Right lobe of liver (tissue), 6 donors: ENCODE data around the gene SIK3. TPM values are rescaled to one million over a fixed set of nuclear protein-coding genes. Genes with fewer than 3 reads are reported as not detected.

ENCODE experiments used
- ATAC-seq, 4 donors: fragments of 200-7000 bp; cut with Tn5 transposase; one replicate each; pipeline ENCODE4 v1.9.1; 2020; ENCODE audit warnings: mild to moderate bottlenecking in 4 of 4, moderate library complexity in 4 of 4
- DNase-seq, 3 donors: peaks; one replicate each; pipeline ENCODE4 v3.0.0-alpha.2; 2020
- H3K27ac ChIP-seq, 3 donors: fragments of 200-600 bp; one replicate each; pipeline ENCODE4 v1.8.0; 2022
- H3K27me3 ChIP-seq, 2 donors: fragments of 200-600 bp; one replicate each; pipeline ENCODE4 v1.8.0; 2022
- H3K36me3 ChIP-seq, 4 donors: fragments of 200-600 bp; sonication (generic) in 1 of 4; one replicate each; pipeline versions ENCODE4 v1.5.1 to v1.8.0; 2017 to 2022; ENCODE audit warnings: control low read depth in 1 of 4
- H3K4me1 ChIP-seq, 4 donors: fragments of 200-600 bp; sonication (generic) in 1 of 4; one replicate each; pipeline versions ENCODE4 v1.5.1 to v1.8.0; 2017 to 2022; ENCODE audit warnings: control low read depth in 1 of 4
- H3K4me3 ChIP-seq, 3 donors: fragments of 200-600 bp; one replicate each; pipeline ENCODE4 v1.8.0; 2022
- H3K9me3 ChIP-seq, 4 donors: fragments of 200-600 bp; sonication (generic) in 1 of 4; one replicate each; pipeline versions ENCODE4 v1.5.1 to v1.8.0; 2017 to 2022; ENCODE audit warnings: control low read depth in 1 of 4
- CTCF ChIP-seq, 4 donors: fragments of 200-600 bp in 3 of 4; fragments of 450-650 bp in 1 of 4; IDR thresholded peaks; one replicate each; pipeline versions ENCODE4 v1.5.1 to v1.8.0; 2016 to 2022; ENCODE audit warnings: antibody characterized with exemption in 4 of 4, mild to moderate bottlenecking in 2 of 4
- POLR2A ChIP-seq: fragments of 450-650 bp; IDR thresholded peaks from one replicate; pipeline ENCODE4 v1.6.1; 2017; ENCODE audit warnings: antibody characterized with exemption, mild to moderate bottlenecking
- WGBS: methylation state at CpG from one replicate; pipeline ENCODE4 v1.1.6; 2018; ENCODE audit warnings: low coverage, low lambda C conversion rate; ENCODE audit not compliant: insufficient coverage; ENCODE audit errors: missing lambda C conversion rate; 5-methylcytosine and 5-hydroxymethylcytosine counted together
- intact Hi-C, 2 donors: fragments of 100-400 bp; cut with DNase I; formaldehyde crosslinking; loops; one replicate each; pipeline versions ENCODE4 v1.11.2 to v1.14.1; 2022
- total RNA-seq, 6 experiments: library from RNA; depleted of rRNA in 2 of 6; stranded (reverse); fragments of >200 nt in 2 of 6; fragmentation: NEBNext Ultra II Directional in 3 of 6; extraction: Animal tissue kit (Norgen Biotek cat#: 25700) in 3 of 6; gene quantifications; one replicate each; pipeline versions ENCODE4 v1.1.0 to v1.2.4, GENCODE V29; 2016 to 2023
- donor health status: DM: no; HTN: yes; CAD: no.
- donor health status: DM: no; HTN: no; CAD: no.
- donor health status: DM: no; HTN: no; CAD: no.
- donor health status: DM: no; HTN: yes; CAD: no.
- donor health status: DM: no; HTN: yes; CAD: no.

SIK3 gene
- total RNA-seq, 6 experiments from 2014 or later = 22.0 to 35.4 (median 26.8) TPM

DNA sequence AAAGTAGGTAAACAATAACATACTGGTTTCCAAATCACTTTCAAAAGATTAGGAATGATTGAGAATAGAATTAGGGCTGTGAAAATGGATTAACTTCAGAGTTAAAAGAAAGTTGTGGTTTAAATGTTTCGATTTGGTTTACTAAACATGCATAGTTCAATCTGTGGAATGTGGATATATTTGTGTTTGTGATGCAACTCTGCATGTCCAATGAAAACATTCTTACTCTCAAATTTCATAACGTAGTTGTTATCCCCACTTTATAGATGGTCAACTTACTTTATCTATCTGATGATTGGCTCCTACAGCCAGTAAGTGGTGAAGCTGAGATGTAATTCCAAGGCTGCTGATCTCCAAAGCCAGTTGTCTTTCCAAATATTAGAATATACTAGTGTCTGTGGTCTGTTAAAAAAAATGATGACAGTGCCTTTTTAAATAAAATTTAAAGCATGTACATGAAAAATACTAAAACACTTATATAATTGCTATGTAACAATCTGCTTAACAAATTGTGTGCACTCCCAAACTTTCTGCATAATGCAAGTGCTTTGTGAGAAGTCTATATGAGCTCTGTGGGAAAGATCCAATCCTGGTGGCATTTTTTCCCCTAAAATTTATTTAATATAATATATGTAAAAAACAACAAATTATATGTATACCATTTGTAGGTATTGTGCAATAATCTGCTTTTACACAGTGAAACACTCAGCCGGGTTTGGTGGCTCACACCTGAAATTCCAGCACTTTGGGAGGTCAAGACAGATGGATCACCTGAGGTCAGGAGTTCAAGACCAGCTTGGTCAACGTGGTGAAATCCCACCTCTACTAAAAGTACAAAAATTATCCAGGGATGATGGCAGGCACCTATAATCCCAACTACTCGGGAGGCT is 9.7 kb upstream of the SIK3 start:
- 40% methylated on average over 5 of the region's 5 CpGs for WGBS
- no peak for TF ChIP-seq CTCF (IDR thresholded peaks at IDR 0.05)
- TF ChIP-seq POLR2A = no peak
- H3K4me1 ChIP-seq = peaks cover 0 to 7% (median 0%) of the 10 kb centered on the region in 4 donors
- no peaks in the 10 kb centered on the region for H3K9me3 ChIP-seq
- H3K27me3 ChIP-seq = no peaks in the 10 kb centered on the region
- H3K36me3 ChIP-seq = no peaks in the 10 kb centered on the region
- ATAC-seq (peak in 2 of 4 donors; percentile 29 to 30), DNase-seq (no peak)
- no peak overlapping the region for H3K4me3 ChIP-seq
- no peak overlapping the region for H3K27ac ChIP-seq
- intact Hi-C loops = loop anchor here (10.0 kb wide), 2 partner anchors 223 to 233 kb away; no protein-coding TSS in a partner anchor

DNA sequence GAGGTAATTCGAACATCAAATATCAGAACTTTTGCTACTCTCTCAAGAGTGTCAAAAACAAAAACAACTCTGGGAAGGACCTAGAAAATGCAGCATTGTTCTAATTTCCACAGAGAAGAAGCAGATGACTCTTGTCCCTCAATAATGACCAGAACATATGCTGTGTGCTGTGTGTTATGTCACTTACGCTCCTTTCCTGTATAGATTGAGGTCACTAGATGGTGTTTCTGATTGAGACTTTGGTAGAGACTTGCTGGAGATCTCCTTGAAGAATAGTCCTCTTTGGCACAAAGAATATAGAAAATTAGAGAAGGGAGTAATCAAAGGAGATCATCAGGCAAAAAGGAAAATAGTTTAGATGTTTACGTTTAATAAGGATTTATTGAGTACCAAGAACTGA is 2.3 kb upstream of the SIK3 start:
- intact Hi-C loops = loop anchor here (10.0 kb wide), 2 partner anchors 216 to 226 kb away; no protein-coding TSS in a partner anchor
- no peak for TF ChIP-seq POLR2A
- no peak for TF ChIP-seq CTCF (IDR thresholded peaks at IDR 0.05)
- ATAC-seq (no peak), DNase-seq (no peak)
- peaks cover 0 to 23% (median 6%) of the 10 kb centered on the region in 4 donors for H3K4me1 ChIP-seq
- no peaks in the 10 kb centered on the region for H3K9me3 ChIP-seq
- no peaks in the 10 kb centered on the region for H3K36me3 ChIP-seq
- no peak overlapping the region for H3K27ac ChIP-seq
- no peaks in the 10 kb centered on the region for H3K27me3 ChIP-seq
- no peak overlapping the region for H3K4me3 ChIP-seq
- WGBS = 87% methylated on average over 3 of the region's 3 CpGs

DNA sequence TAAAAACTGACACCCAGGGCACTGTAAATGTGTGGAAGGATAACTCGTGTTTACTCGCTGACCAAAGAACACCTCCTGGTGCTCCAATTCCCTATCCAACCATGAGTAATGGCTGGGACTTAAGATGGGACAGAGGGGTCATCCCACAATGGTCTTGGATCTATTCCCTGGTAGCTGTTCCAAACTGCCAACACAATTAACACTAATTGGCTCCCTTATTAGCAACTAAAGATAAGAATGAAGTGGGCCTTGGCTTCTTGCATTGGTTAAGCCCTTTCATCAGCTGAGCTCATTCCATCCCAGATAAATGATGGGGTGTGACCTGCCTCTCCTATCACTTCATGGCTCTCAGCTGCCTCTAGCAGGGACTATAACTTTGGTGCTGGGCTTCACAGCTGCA is 1.5 kb upstream of the SIK3 start:
- WGBS = 80% methylated on average over 2 of the region's 2 CpGs
- DNase-seq (no peak), ATAC-seq (no peak)
- no peak overlapping the region for H3K4me3 ChIP-seq
- no peaks in the 10 kb centered on the region for H3K36me3 ChIP-seq
- peaks cover 0 to 32% (median 9%) of the 10 kb centered on the region in 4 donors for H3K4me1 ChIP-seq
- no peaks in the 10 kb centered on the region for H3K27me3 ChIP-seq
- peak overlapping the region; percentile 95 to 100 (median 99) for H3K27ac ChIP-seq
- TF ChIP-seq POLR2A (no peak), CTCF (IDR thresholded peaks at IDR 0.05) (no peak)
- intact Hi-C loops = loop anchor here (10.0 kb wide), 2 partner anchors 215 to 225 kb away; no protein-coding TSS in a partner anchor
- no peaks in the 10 kb centered on the region for H3K9me3 ChIP-seq

DNA sequence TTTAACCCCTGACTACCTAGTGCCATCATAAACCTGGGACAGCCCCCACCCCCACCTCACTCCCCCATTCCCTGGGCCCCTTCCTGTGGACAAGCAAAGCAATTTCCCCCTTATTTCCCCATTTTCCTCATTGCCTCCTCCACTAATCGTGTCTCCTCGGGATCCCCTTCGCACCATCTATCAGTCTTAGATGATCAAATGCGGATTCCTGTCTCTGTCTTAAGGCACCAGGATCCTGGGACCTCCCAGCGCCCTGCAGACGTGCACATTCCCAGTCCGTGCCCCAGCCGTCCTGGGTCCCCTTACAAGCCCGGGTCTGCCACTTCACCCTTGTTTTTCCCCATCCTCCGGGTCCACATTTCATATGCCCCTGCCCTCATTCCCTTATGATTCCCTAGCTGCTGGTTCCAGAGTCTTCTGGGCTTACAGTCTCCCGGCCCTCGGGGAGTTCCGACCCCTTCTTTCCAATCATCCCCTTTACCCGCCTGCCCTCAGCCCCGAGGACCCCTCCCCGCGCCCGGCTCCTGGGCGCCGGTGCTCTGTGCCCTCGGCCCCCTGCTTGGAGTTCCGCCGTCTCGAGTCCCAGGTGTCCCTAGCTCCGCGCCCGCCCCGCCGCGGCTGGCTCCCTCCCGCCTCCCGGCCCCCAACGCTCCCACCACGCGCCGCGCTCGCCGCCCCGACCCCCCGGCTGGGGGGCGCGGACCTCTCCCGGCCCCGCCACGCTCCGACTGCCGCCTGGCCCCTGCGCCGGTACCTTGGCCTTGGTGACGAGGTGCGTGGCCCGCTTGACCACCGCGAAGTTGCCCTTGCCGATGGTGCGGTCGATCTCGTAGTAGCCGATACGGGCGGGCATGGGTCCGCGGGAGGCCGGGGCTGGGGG is 599 bp downstream of the SIK3 start:
- no peaks in the 10 kb centered on the region for H3K27me3 ChIP-seq
- H3K9me3 ChIP-seq = no peaks in the 10 kb centered on the region
- WGBS = 1% methylated on average over 35 of the region's 65 CpGs
- no peaks in the 10 kb centered on the region for H3K36me3 ChIP-seq
- ATAC-seq (peak; percentile 4 to 27 (median 6)), DNase-seq (peak; percentile 59 to 61 (median 60))
- intact Hi-C loops = no loop called here
- peak overlapping the region; percentile 93 to 100 (median 99) for H3K27ac ChIP-seq
- H3K4me3 ChIP-seq = peak overlapping the region; percentile 62 to 74 (median 72)
- TF ChIP-seq CTCF (IDR thresholded peaks at IDR 0.05) (no peak), POLR2A (no peak)
- H3K4me1 ChIP-seq = peaks cover 0 to 52% (median 17%) of the 10 kb centered on the region in 4 donors
